ENCODE results near the gene WASF2. TPM values are rescaled to one million over a fixed set of nuclear protein-coding genes. Genes with fewer than 3 reads are reported as not detected.

WASF2 gene
- total RNA-seq, 1 experiment from 2014 or later: 134 TPM

DNA sequence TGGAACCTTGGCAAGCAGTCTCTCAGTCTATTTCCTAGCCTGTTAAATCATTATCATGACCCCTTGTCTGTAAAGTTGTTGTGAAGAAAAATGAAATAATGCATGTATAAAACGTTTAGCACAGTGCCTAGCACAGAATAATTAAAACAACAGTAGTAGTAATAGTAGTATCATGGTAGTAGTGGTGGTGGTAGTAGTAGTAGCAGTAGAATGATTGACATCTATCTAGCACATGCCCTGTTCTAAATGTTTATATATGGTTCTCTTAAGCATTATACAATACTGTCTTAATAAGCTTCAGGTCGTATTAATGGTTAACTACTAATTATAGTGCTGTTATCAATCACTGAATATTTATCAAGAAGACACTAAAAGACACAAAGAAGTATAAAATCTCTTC lies 50.8 kb downstream of the WASF2 start:
- no peak for DNase-seq
- ChIA-PET CTCF (no interaction called here), POLR2A (ENCODE audit: unreplicated experiment) (no interaction called here)
- H3K4me3 ChIP-seq: no peak overlapping the region
- H2AFZ ChIP-seq: no peak overlapping the region
- H3K9me3 ChIP-seq (ENCODE audit: insufficient read depth, low read depth): no peaks in the 10 kb centered on the region
- no peak overlapping the region for H3K4me2 ChIP-seq
- no peaks in the 10 kb centered on the region for H3K9me2 ChIP-seq (ENCODE audit: insufficient read depth)
- H3K4me1 ChIP-seq (replicated peaks; ENCODE audit: insufficient read depth): peaks cover 32% of the 10 kb centered on the region
- no peaks in the 10 kb centered on the region for H3K36me3 ChIP-seq (ENCODE audit: low read depth)
- H3K79me2 ChIP-seq (ENCODE audit: low read depth): peaks cover 55% of the 10 kb centered on the region
- no peaks in the 10 kb centered on the region for H4K20me1 ChIP-seq (ENCODE audit: insufficient read depth)
- BruUV-seq (replicated peaks): no TSS peak
- no peak overlapping the region for H3K27ac ChIP-seq
- no peak for TF ChIP-seq EZH2 (IDR thresholded peaks at IDR 0.05; ENCODE audit: low read depth)
- TF ChIP-seq, protein P1, sequence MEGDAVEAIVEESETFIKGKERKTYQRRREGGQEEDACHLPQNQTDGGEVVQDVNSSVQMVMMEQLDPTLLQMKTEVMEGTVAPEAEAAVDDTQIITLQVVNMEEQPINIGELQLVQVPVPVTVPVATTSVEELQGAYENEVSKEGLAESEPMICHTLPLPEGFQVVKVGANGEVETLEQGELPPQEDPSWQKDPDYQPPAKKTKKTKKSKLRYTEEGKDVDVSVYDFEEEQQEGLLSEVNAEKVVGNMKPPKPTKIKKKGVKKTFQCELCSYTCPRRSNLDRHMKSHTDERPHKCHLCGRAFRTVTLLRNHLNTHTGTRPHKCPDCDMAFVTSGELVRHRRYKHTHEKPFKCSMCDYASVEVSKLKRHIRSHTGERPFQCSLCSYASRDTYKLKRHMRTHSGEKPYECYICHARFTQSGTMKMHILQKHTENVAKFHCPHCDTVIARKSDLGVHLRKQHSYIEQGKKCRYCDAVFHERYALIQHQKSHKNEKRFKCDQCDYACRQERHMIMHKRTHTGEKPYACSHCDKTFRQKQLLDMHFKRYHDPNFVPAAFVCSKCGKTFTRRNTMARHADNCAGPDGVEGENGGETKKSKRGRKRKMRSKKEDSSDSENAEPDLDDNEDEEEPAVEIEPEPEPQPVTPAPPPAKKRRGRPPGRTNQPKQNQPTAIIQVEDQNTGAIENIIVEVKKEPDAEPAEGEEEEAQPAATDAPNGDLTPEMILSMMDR (conservative IDR thresholded peaks at IDR 0.05): no peak
- H3K27me3 ChIP-seq (ENCODE audit: insufficient read depth, low read depth): no peaks in the 10 kb centered on the region
- H3F3A ChIP-seq (ENCODE audit: insufficient read depth, low read depth): peaks cover 8% of the 10 kb centered on the region; the same call in 1 of the 2 replicates
- intact Hi-C loops (cut with micrococcal nuclease; ENCODE audit: unreplicated experiment): no loop called here

DNA sequence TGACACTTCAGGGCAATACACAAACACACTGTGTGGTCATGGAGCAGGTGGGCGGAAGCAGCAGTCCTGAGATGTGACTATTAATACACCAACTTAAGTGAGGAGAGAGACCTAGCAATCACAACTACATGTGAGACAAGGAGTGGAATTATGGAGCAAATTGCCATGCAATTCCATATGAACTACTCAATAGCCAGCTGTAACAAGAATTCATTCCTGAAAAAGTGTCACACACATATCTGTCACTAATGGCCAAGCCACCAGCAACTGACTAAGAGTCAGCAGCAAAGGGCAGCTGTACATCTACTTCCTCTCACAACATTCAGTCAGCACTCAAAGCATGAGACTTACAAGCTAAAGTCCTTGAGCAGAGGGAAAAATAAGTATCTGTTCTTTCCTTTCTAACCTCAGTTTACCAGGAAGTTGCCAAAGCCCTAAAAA lies 51.3 kb downstream of the WASF2 start:
- Histone ChIP-seq H3K9me2 (ENCODE audit: insufficient read depth) (no peaks in the 10 kb centered on the region), H3K36me3 (ENCODE audit: low read depth) (no peaks in the 10 kb centered on the region), H3K27me3 (ENCODE audit: insufficient read depth, low read depth) (no peaks in the 10 kb centered on the region), H3K79me2 (ENCODE audit: low read depth) (peaks cover 52% of the 10 kb centered on the region), H3K4me3 (no peak overlapping the region), H3K27ac (no peak overlapping the region), H3K4me1 (replicated peaks; ENCODE audit: insufficient read depth) (peaks cover 32% of the 10 kb centered on the region), H4K20me1 (ENCODE audit: insufficient read depth) (no peaks in the 10 kb centered on the region), H2AFZ (no peak overlapping the region), H3K9me3 (ENCODE audit: insufficient read depth, low read depth) (no peaks in the 10 kb centered on the region), H3K4me2 (no peak overlapping the region), H3F3A (ENCODE audit: insufficient read depth, low read depth) (peaks cover 8% of the 10 kb centered on the region; the same call in 1 of the 2 replicates)
- ChIA-PET CTCF (no interaction called here), POLR2A (ENCODE audit: unreplicated experiment) (interaction anchor here (0.5 to 0.7 kb wide), 2 partner anchors 43 to 112 kb away, joined by 3 read pairs; no protein-coding TSS in a partner anchor)
- intact Hi-C loops (cut with micrococcal nuclease; ENCODE audit: unreplicated experiment): no loop called here
- BruUV-seq (replicated peaks): no TSS peak
- TF ChIP-seq, protein P1 (conservative IDR thresholded peaks at IDR 0.05): no peak
- TF ChIP-seq EZH2 (IDR thresholded peaks at IDR 0.05; ENCODE audit: low read depth): no peak
- no peak for DNase-seq

DNA sequence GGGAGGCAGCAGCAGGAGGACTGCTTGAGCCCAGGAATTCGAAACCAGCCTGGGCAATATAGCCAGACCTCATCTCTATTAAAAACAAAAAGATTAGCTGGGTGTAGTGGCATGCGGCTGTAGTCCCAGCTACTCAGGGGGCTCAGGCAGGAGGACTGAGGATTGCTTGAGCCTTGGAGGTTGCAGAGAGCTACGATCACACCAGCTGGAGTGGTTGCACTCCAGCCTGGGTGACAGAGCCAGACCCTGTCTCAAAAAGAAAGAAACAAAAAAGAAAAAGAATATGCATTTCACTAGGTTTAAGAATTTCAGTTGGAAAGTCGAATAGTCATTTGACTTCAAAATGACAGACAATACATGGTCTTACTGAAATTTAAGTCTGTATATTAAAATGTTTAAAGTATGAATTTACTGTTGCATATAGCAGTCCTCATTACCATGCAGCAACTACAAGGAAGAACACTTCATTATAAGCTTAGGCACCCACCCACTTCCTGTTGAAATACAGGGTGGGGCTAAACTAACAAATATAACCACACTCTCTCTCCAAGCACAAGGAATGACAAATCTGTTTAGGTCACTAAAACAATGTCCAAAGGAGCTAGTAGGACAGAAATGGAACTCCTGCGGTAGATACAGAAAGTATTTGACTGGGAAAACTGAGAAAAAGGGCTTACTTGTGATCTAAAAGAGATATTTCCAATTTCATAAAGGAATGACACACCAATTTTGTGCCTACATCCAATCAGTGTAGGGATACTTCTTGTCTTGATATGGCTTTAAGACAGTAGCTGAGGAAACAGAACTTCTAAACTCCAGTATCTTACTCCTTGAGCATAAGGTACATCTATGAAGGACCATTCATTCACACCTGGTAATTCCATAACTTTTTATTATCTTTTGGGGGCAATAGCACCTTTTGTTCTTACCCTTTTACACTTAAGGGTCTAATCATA lies 53.5 kb downstream of the WASF2 start:
- Histone ChIP-seq H3K4me3 (peak overlapping the region; percentile 14; the same call in 1 of the 2 replicates), H3K9me3 (ENCODE audit: insufficient read depth, low read depth) (no peaks in the 10 kb centered on the region), H3K79me2 (ENCODE audit: low read depth) (peaks cover 52% of the 10 kb centered on the region), H3K27me3 (ENCODE audit: insufficient read depth, low read depth) (no peaks in the 10 kb centered on the region), H2AFZ (no peak overlapping the region), H3F3A (ENCODE audit: insufficient read depth, low read depth) (peaks cover 8% of the 10 kb centered on the region; the same call in 1 of the 2 replicates), H3K4me2 (peak overlapping the region; percentile 66), H3K27ac (peak overlapping the region; percentile 69), H3K4me1 (replicated peaks; ENCODE audit: insufficient read depth) (peaks cover 32% of the 10 kb centered on the region), H3K9me2 (ENCODE audit: insufficient read depth) (no peaks in the 10 kb centered on the region), H3K36me3 (ENCODE audit: low read depth) (no peaks in the 10 kb centered on the region), H4K20me1 (ENCODE audit: insufficient read depth) (no peaks in the 10 kb centered on the region; the same call in 1 of the 2 replicates)
- TF ChIP-seq, protein P1 (conservative IDR thresholded peaks at IDR 0.05): no peak
- no peak for TF ChIP-seq EZH2 (IDR thresholded peaks at IDR 0.05; ENCODE audit: low read depth)
- POLR2A ChIA-PET (ENCODE audit: unreplicated experiment): interaction anchor here (0.5 to 1.0 kb wide), 3 partner anchors 23 to 1155 kb away, joined by 3 to 8 read pairs (median 6); partner anchors contain the start of gene AHDC1
- DNase-seq: peak; percentile 10 to 70
- BruUV-seq (replicated peaks): TSS peak; percentile 31
- intact Hi-C loops (cut with micrococcal nuclease; ENCODE audit: unreplicated experiment): no loop called here
- CTCF ChIA-PET: interaction anchor here (0.5 to 1.1 kb wide), 2 partner anchors 121 to 164 kb away, joined by 3 to 4 read pairs; no protein-coding TSS in a partner anchor

All from PC-9 (cell line).